Peyer's patch (tissue), 4 donors: Measurements from ENCODE around the gene DGCR2.

ENCODE experiments used
- POLR2A ChIP-seq, 2 donors: fragments of 450-650 bp; IDR thresholded peaks; one replicate each; pipeline ENCODE4 v1.5.1; 2017; ENCODE audit warnings: antibody characterized with exemption in 2 of 2, mild to moderate bottlenecking in 2 of 2, moderate library complexity in 2 of 2
- TF ChIP-seq, protein P1 (sequence below), 6 experiments: fragments of 450-650 bp in 4 of 6; fragments of 200-600 bp in 2 of 6; sonication (generic) in 1 of 6; IDR thresholded peaks; one replicate each; pipeline ENCODE4 v1.5.1; 2017 to 2019; ENCODE audit warnings: antibody characterized with exemption in 6 of 6, mild to moderate bottlenecking in 3 of 6, moderate library complexity in 1 of 6

DNA sequence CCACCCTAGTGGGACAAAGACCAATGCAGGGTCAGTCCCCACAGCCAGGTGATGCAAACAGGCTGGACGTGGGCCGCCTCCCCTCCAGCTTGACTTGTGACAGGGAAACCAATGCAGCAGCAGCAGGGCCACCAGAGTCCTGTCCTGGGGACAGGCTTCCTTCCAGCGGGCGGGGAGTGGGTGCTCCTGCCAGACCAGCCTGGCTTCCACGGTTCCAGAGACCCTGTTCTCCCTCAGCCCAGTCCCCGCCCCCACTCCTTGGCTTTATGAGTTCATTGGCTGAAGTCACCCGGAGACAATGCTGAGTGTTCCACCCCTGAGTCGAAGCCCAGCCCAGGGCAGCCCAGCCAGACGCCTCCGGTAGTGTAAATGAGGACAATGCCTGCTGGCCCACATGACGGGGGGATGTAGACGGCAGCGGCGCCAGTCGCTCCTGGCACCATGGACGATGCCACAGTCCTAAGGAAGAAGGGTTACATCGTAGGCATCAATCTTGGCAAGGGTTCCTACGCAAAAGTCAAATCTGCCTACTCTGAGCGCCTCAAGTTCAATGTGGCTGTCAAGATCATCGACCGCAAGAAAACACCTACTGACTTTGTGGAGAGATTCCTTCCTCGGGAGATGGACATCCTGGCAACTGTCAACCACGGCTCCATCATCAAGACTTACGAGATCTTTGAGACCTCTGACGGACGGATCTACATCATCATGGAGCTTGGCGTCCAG, 8.9 kb upstream of the DGCR2 start, which contains the start of gene TSSK2:
- TF ChIP-seq POLR2A (IDR thresholded peaks at IDR 0.05), result no peak
- TF ChIP-seq, protein P1, sequence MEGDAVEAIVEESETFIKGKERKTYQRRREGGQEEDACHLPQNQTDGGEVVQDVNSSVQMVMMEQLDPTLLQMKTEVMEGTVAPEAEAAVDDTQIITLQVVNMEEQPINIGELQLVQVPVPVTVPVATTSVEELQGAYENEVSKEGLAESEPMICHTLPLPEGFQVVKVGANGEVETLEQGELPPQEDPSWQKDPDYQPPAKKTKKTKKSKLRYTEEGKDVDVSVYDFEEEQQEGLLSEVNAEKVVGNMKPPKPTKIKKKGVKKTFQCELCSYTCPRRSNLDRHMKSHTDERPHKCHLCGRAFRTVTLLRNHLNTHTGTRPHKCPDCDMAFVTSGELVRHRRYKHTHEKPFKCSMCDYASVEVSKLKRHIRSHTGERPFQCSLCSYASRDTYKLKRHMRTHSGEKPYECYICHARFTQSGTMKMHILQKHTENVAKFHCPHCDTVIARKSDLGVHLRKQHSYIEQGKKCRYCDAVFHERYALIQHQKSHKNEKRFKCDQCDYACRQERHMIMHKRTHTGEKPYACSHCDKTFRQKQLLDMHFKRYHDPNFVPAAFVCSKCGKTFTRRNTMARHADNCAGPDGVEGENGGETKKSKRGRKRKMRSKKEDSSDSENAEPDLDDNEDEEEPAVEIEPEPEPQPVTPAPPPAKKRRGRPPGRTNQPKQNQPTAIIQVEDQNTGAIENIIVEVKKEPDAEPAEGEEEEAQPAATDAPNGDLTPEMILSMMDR (IDR thresholded peaks at IDR 0.05), result no peak
